Testis (tissue), 2 donors: ENCODE data around the gene ECM1.

Experiments
- POLR2A ChIP-seq: fragments of 450-650 bp; IDR thresholded peaks from one replicate; pipeline ENCODE4 v1.6.1; 2017; ENCODE audit warnings: antibody characterized with exemption, mild to moderate bottlenecking, moderate library complexity
- TF ChIP-seq, protein P1 (sequence below), 3 experiments: fragments of 450-650 bp in 2 of 3; fragments of 200-600 bp in 1 of 3; sonication (generic) in 1 of 3; IDR thresholded peaks; one replicate each; pipeline ENCODE4 v1.5.1; 2016 to 2019; ENCODE audit warnings: antibody characterized with exemption in 3 of 3, mild to moderate bottlenecking in 2 of 3, moderate library complexity in 1 of 3

GRCh38 chr1:150529017-150529416 lies 21.1 kb downstream of the ECM1 start:
- TF ChIP-seq POLR2A, result no peak
- TF ChIP-seq, protein P1, sequence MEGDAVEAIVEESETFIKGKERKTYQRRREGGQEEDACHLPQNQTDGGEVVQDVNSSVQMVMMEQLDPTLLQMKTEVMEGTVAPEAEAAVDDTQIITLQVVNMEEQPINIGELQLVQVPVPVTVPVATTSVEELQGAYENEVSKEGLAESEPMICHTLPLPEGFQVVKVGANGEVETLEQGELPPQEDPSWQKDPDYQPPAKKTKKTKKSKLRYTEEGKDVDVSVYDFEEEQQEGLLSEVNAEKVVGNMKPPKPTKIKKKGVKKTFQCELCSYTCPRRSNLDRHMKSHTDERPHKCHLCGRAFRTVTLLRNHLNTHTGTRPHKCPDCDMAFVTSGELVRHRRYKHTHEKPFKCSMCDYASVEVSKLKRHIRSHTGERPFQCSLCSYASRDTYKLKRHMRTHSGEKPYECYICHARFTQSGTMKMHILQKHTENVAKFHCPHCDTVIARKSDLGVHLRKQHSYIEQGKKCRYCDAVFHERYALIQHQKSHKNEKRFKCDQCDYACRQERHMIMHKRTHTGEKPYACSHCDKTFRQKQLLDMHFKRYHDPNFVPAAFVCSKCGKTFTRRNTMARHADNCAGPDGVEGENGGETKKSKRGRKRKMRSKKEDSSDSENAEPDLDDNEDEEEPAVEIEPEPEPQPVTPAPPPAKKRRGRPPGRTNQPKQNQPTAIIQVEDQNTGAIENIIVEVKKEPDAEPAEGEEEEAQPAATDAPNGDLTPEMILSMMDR (IDR thresholded peaks at IDR 0.05), result no peak
